HG03432 (cell line): ENCODE measurements around the gene KIAA1958.
"Not testable (repeated sequence)": the region's sequence is repeated elsewhere in the genome, so short reads cannot be mapped to it uniquely, and the experiment has no call there.

Source experiments
- ATAC-seq: cut with Tn5 transposase; IDR thresholded peaks from one replicate; pipeline ENCODE4 v1.9.1; 2021; ENCODE audit warnings: mild to moderate bottlenecking, moderate library complexity; ENCODE audit not compliant: unreplicated experiment

The KIAA1958 gene

GRCh38 chr9:112487799-112488340 is 1.2 kb downstream of the KIAA1958 start:
- no peak for ATAC-seq

GRCh38 chr9:112489039-112489546 is 2.5 kb downstream of the KIAA1958 start:
- no peak for ATAC-seq

DNA sequence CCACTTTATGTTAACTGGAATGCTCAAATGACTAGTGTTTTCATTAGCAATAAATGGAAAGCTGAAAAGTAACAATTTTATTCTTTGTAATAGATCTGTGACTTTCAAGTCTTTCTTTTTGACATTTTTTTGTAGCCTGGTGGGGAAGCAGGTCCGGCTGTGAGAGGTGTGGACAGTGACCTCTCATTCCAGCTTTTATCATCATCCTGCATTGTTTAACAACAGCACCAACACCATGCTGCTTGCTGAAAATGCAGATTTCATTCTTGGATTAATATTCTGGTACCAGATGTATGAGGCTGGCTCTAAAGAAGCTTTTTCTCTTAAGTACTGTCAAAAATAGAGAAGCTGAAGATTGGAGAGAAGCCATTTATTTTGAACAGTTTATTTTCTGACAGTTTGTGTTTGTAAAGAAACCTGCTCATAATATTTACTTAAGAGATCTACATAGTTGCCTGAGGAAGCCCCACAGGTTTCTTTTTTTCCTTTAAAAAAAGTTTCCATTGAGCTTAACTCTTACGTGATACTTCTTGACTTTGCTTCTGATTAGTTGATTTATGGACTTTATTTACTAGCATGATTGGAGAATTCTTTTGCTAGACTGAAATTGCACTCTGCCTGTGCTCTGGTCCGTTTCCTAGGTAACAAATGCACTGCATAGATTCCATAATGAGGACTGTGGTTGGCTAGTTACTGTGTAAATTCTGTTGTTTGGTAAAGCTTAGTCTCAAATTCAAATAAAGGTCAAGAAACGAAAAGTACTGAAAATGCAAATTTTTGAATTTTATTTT is 3.4 kb downstream of the KIAA1958 start:
- no peak for ATAC-seq

GRCh38 chr9:112493393-112494137 is 6.9 kb downstream of the KIAA1958 start:
- ATAC-seq = no peak

- ATAC-seq = no peak
Measured at GRCh38 chr9:112494153-112494552, 7.5 kb downstream of the KIAA1958 start.

- no peak for ATAC-seq
Measured at GRCh38 chr9:112495614-112496013, 9.0 kb downstream of the KIAA1958 start.

GRCh38 chr9:112496074-112496722 is 9.6 kb downstream of the KIAA1958 start:
- ATAC-seq = no peak

- ATAC-seq = no peak
Measured at GRCh38 chr9:112500842-112501241, 14.2 kb downstream of the KIAA1958 start.

GRCh38 chr9:112501287-112501686 is 14.7 kb downstream of the KIAA1958 start:
- no peak for ATAC-seq

GRCh38 chr9:112502175-112502946 is 15.7 kb downstream of the KIAA1958 start:
- no peak for ATAC-seq

GRCh38 chr9:112503170-112503569 is 16.5 kb downstream of the KIAA1958 start:
- no peak for ATAC-seq

GRCh38 chr9:112505086-112505485 is 18.5 kb downstream of the KIAA1958 start:
- ATAC-seq = no peak

GRCh38 chr9:112505607-112506006 is 19.0 kb downstream of the KIAA1958 start:
- no peak for ATAC-seq

DNA sequence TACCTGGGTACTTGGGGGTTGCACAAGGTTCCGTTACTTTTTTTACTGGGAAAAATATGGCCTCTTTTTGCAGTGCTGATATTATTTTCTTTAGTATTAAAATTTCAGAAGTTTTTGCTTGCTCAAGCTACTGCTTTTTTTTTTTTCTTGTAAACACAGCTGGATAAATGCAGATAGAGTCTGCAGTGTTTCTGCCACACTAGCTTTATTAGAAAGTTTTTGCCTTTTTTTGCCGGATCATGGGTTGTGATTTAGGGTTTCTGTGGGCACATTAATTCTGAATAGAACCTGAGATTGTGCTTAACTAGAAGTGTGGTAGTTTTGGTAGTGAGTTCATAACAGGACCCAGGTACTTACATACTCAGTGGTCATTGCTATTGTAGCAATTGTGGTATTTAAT is 19.9 kb downstream of the KIAA1958 start:
- no peak for ATAC-seq

- ATAC-seq = no peak
Measured at GRCh38 chr9:112507001-112507680, 20.5 kb downstream of the KIAA1958 start.

DNA sequence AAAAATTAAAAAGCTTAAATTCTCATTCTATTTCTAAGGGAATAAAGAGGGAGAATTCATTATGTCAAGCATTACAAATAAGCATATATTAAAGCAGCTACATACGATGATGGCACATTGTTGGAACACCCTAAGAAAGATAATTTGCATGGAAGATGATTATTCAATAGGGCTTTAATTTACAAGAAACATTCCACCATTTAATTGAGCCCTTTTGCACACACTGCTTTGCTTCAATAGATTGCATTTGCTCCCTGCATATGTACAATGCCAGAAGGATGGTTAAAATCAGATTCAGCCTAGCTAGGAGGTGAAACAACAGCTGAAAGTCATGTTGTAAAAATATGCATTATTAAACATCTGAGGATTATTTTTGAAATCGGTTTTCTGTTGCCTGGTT is 21.8 kb downstream of the KIAA1958 start:
- ATAC-seq = no peak

GRCh38 chr9:112512377-112512776 is 25.8 kb downstream of the KIAA1958 start:
- not testable (repeated sequence) for ATAC-seq

- ATAC-seq = no peak
Measured at GRCh38 chr9:112516769-112517168, 30.1 kb downstream of the KIAA1958 start.

DNA sequence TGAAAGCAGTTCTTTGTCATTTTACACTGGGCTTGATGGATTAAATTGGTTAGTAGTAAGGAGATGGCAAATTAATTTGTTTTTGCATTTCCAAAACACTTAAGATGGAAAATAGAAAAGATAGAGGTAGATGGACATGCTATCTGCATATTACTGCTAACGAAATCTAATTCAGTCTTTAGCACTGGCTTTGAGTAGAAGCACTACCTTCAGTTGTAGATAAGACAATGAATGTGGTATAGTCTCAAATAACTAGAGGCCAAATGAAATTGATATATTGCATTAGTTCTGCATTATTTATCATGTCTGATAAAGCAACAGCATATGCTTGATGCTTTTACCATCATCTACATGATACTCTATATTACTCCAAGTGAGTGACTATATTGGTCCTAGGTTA is 33.4 kb downstream of the KIAA1958 start:
- no peak for ATAC-seq

GRCh38 chr9:112520656-112521055 is 34.0 kb downstream of the KIAA1958 start:
- ATAC-seq = no peak
